SK-N-SH (cell line): ENCODE measurements around the gene NR5A2. TPM values are rescaled to one million over a fixed set of nuclear protein-coding genes. Genes with fewer than 3 reads are reported as not detected.

ENCODE experiments used
- CTCF ChIA-PET: fragments of 300-600, 350-600 bp; formaldehyde crosslinking; extraction: SDS; loops from one replicate; lab custom pipeline; 2021; lab: Yijun Ruan, JAX
- POLR2A ChIA-PET: fragments of 350-600 bp; sonication (Branson Sonifier 250); formaldehyde crosslinking; extraction: SDS; loops from one replicate; lab custom pipeline; 2020; ENCODE audit warnings: antibody characterized with exemption, inconsistent platforms; lab: Yijun Ruan, JAX
- DNase-seq: peaks from one replicate; pipeline ENCODE4 v3.0.0; 2012
- H2AFZ ChIP-seq: fragments of 200-600 bp; sonication (generic); 2 replicates; pipeline ENCODE4 v1.8.1; 2016; ENCODE audit warnings: antibody characterized with exemption, mild to moderate bottlenecking, low read depth
- H3F3A ChIP-seq: fragments of 200-600 bp; sonication (generic); replicated peaks from 2 replicates; pipeline ENCODE3; 2016; ENCODE audit warnings: antibody characterized with exemption, mild to moderate bottlenecking; ENCODE audit not compliant: insufficient read depth
- H3K27ac ChIP-seq, 2 experiments: fragments of 200-500 bp in 1 of 2; fragments of 200-600 bp in 1 of 2; sonication (Bioruptor generic) in 1 of 2; sonication (generic), shearing (Covaris generic) in 1 of 2; 2 replicates each; pipeline versions ENCODE4 v1.5.1 to v1.6.1; 2014 to 2016; ENCODE audit warnings: low read depth in 2 of 2, inconsistent platforms in 1 of 2, low read length in 1 of 2, mild to moderate bottlenecking in 1 of 2, mixed read lengths in 1 of 2
- H3K27me3 ChIP-seq: fragments of 200-600 bp; sonication (generic), shearing (Covaris generic); 2 replicates; pipeline ENCODE4 v1.6.1; 2016; ENCODE audit warnings: mixed run types; ENCODE audit not compliant: insufficient read depth
- H3K36me3 ChIP-seq, 2 experiments: fragments of 200-500 bp in 1 of 2; fragments of 200-600 bp in 1 of 2; sonication (Bioruptor generic) in 1 of 2; sonication (generic) in 1 of 2; replicated peaks in 1 of 2; 2 replicates each; pipeline versions ENCODE3 to v1.5.1; 2014 to 2016; ENCODE audit warnings: low read length in 1 of 2, mild to moderate bottlenecking in 1 of 2; ENCODE audit not compliant: insufficient read depth in 2 of 2, control insufficient read depth in 1 of 2
- H3K4me1 ChIP-seq, 2 experiments: fragments of 200-500 bp in 1 of 2; fragments of 200-600 bp in 1 of 2; sonication (Bioruptor generic) in 1 of 2; sonication (generic), shearing (Covaris generic) in 1 of 2; 2 replicates each; pipeline versions ENCODE4 v1.5.1 to v1.6.1; 2014 to 2016; ENCODE audit warnings: low read depth in 1 of 2, low read length in 1 of 2, mixed run types in 1 of 2; ENCODE audit not compliant: insufficient read depth in 2 of 2, control insufficient read depth in 1 of 2
- H3K4me2 ChIP-seq: fragments of 200-600 bp; sonication (generic), shearing (Covaris generic); 2 replicates; pipeline ENCODE4 v1.6.1; 2017; ENCODE audit warnings: mixed run types
- H3K4me3 ChIP-seq, 2 experiments: fragments of 200-500 bp in 1 of 2; fragments of 200-600 bp in 1 of 2; sonication (Bioruptor generic) in 1 of 2; sonication (generic), shearing (Covaris generic) in 1 of 2; 2 replicates each; pipeline versions ENCODE4 v1.5.1 to v1.8.1; 2014 to 2016; ENCODE audit warnings: low read depth in 2 of 2, inconsistent platforms in 1 of 2, low read length in 1 of 2, mild to moderate bottlenecking in 1 of 2, mixed read lengths in 1 of 2, moderate library complexity in 1 of 2
- H3K79me2 ChIP-seq: fragments of 200-600 bp; sonication (generic); 2 replicates; pipeline ENCODE4 v1.8.1; 2017; ENCODE audit warnings: mild to moderate bottlenecking; ENCODE audit not compliant: insufficient read depth
- H3K9ac ChIP-seq: fragments of 200-600 bp; sonication (generic); 2 replicates; pipeline ENCODE4 v1.6.1; 2017; ENCODE audit warnings: mixed run types
- H3K9me2 ChIP-seq: fragments of 200-600 bp; sonication (generic); 2 replicates; pipeline ENCODE4 v1.6.1; 2017; ENCODE audit warnings: mixed run types
- H3K9me3 ChIP-seq: fragments of 200-600 bp; sonication (generic); 2 replicates; pipeline ENCODE4 v1.6.1; 2017; ENCODE audit warnings: mixed run types, mild to moderate bottlenecking, moderate library complexity
- H4K20me1 ChIP-seq: fragments of 200-600 bp; sonication (generic); 2 replicates; pipeline ENCODE4 v1.6.1; 2017; ENCODE audit warnings: mild to moderate bottlenecking, mixed run types; ENCODE audit not compliant: insufficient read depth
- CHD2 ChIP-seq: fragments of 150-350 bp; IDR thresholded peaks from 2 replicates; pipeline ENCODE4 v1.6.1; 2018; ENCODE audit warnings: low read length; ENCODE audit not compliant: partially characterized antibody
- GABPA ChIP-seq: IDR thresholded peaks from 2 replicates; pipeline ENCODE4 v1.4.0; 2012; ENCODE audit warnings: low read depth, mild to moderate bottlenecking
- GATA2 ChIP-seq: sonication (generic); formaldehyde crosslinking; IDR thresholded peaks from 2 replicates; pipeline ENCODE4 v1.5.0; 2020; ENCODE audit warnings: mild to moderate bottlenecking, missing genetic modification reagents
- MEF2A ChIP-seq: IDR thresholded peaks from 2 replicates; pipeline ENCODE4 v1.4.0; 2012; ENCODE audit warnings: low read depth, borderline replicate concordance
- POLR2AphosphoS5 ChIP-seq: IDR thresholded peaks from 2 replicates; pipeline ENCODE4 v1.6.1; 2012; ENCODE audit warnings: low read depth, low read length
- RCOR1 ChIP-seq: fragments of 150-350 bp; IDR thresholded peaks from 2 replicates; pipeline ENCODE4 v1.6.1; 2017; ENCODE audit warnings: antibody characterized with exemption, low read length
- RFX5 ChIP-seq: IDR thresholded peaks from 2 replicates; pipeline ENCODE4 v1.6.1; 2012; ENCODE audit warnings: mild to moderate bottlenecking, improper control_type of control experiment, low read length
- RXRA ChIP-seq: IDR thresholded peaks from 2 replicates; pipeline ENCODE4 v1.4.0; 2012; ENCODE audit warnings: low read depth, mild to moderate bottlenecking, borderline replicate concordance
- SIN3A ChIP-seq: IDR thresholded peaks from 2 replicates; pipeline ENCODE4 v1.6.1; 2012; ENCODE audit warnings: low read depth, mild to moderate bottlenecking, low read length, moderate library complexity, borderline replicate concordance
- SMC3 ChIP-seq: IDR thresholded peaks from 2 replicates; pipeline ENCODE4 v1.6.1; 2012; ENCODE audit warnings: low read depth, low read length, improper control_type of control experiment
- TAF1 ChIP-seq: IDR thresholded peaks from 2 replicates; pipeline ENCODE4 v1.6.1; 2012; ENCODE audit warnings: low read depth, mild to moderate bottlenecking, low read length, moderate library complexity, borderline replicate concordance
- YY1 ChIP-seq: IDR thresholded peaks from 2 replicates; pipeline ENCODE4 v1.4.0; 2012; ENCODE audit warnings: low read depth, mild to moderate bottlenecking
- WGBS: methylation state at CpG from one replicate; pipeline ENCODE4 v1.1.6; 2017; ENCODE audit warnings: low lambda C conversion rate; 5-methylcytosine and 5-hydroxymethylcytosine counted together
- polyA plus RNA-seq, 3 experiments: library from polyadenylated mRNA; depleted of rRNA; stranded (reverse); fragments of >200 nt; gene quantifications; 2 replicates each; pipeline ENCODE4 v1.2.3, GENCODE V29; 2012
- TF ChIP-seq, protein P1 (sequence below): fragments of 200-600 bp; sonication (generic); IDR thresholded peaks from 2 replicates; pipeline ENCODE4 v1.6.1; 2017; ENCODE audit warnings: antibody characterized with exemption, mild to moderate bottlenecking, moderate library complexity
- TF ChIP-seq, protein P2 (sequence below): IDR thresholded peaks from 2 replicates; pipeline ENCODE4; 2012
- TF ChIP-seq, protein P3 (sequence below): IDR thresholded peaks from 2 replicates; pipeline ENCODE4 v1.4.0; 2012; ENCODE audit warnings: low read depth, borderline replicate concordance
- TF ChIP-seq, protein P4 (sequence below): IDR thresholded peaks from 2 replicates; pipeline ENCODE4 v1.4.0; 2012; ENCODE audit warnings: low read depth, borderline replicate concordance

NR5A2 gene
- polyA plus RNA-seq, 1 of the 3 experiments (the other 2 are of a cell fraction), result not detected

DNA sequence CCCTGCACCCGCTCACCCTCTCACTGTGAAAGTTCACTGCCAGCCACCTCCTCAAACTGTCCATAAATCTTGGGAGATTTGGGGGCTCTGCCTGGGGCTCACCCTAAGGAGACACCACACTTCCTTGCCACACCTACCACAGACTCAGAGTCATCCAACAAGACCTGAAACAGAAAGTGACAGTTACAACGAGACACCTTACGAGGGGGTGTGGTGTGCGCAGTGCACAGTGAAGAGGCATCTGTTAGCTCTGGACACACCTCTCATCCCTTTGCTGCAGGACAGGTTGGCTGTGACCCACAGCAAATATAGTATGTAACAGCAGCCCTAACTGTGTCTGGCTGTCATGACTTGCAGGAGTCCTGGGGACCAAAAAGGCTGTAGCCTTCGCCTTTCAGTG lies 190.2 kb downstream of the NR5A2 start:
- no peak overlapping the region for H3K9ac ChIP-seq
- H3K4me1 ChIP-seq, result no peaks in the 10 kb centered on the region
- no peaks in the 10 kb centered on the region for H3K9me2 ChIP-seq
- no peak overlapping the region for H3K4me3 ChIP-seq
- TF ChIP-seq SIN3A, result no peak
- TF ChIP-seq TAF1, result no peak
- no peak for TF ChIP-seq RFX5
- TF ChIP-seq, protein P1, sequence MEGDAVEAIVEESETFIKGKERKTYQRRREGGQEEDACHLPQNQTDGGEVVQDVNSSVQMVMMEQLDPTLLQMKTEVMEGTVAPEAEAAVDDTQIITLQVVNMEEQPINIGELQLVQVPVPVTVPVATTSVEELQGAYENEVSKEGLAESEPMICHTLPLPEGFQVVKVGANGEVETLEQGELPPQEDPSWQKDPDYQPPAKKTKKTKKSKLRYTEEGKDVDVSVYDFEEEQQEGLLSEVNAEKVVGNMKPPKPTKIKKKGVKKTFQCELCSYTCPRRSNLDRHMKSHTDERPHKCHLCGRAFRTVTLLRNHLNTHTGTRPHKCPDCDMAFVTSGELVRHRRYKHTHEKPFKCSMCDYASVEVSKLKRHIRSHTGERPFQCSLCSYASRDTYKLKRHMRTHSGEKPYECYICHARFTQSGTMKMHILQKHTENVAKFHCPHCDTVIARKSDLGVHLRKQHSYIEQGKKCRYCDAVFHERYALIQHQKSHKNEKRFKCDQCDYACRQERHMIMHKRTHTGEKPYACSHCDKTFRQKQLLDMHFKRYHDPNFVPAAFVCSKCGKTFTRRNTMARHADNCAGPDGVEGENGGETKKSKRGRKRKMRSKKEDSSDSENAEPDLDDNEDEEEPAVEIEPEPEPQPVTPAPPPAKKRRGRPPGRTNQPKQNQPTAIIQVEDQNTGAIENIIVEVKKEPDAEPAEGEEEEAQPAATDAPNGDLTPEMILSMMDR, result no peak
- TF ChIP-seq GATA2 (CRISPR knock-in tag), result no peak
- TF ChIP-seq, protein P2, sequence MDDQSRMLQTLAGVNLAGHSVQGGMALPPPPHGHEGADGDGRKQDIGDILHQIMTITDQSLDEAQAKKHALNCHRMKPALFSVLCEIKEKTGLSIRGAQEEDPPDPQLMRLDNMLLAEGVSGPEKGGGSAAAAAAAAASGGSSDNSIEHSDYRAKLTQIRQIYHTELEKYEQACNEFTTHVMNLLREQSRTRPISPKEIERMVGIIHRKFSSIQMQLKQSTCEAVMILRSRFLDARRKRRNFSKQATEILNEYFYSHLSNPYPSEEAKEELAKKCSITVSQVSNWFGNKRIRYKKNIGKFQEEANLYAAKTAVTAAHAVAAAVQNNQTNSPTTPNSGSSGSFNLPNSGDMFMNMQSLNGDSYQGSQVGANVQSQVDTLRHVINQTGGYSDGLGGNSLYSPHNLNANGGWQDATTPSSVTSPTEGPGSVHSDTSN, result no peak
- TF ChIP-seq, protein P3, sequence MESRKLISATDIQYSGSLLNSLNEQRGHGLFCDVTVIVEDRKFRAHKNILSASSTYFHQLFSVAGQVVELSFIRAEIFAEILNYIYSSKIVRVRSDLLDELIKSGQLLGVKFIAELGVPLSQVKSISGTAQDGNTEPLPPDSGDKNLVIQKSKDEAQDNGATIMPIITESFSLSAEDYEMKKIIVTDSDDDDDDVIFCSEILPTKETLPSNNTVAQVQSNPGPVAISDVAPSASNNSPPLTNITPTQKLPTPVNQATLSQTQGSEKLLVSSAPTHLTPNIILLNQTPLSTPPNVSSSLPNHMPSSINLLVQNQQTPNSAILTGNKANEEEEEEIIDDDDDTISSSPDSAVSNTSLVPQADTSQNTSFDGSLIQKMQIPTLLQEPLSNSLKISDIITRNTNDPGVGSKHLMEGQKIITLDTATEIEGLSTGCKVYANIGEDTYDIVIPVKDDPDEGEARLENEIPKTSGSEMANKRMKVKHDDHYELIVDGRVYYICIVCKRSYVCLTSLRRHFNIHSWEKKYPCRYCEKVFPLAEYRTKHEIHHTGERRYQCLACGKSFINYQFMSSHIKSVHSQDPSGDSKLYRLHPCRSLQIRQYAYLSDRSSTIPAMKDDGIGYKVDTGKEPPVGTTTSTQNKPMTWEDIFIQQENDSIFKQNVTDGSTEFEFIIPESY, result no peak
- no peak for TF ChIP-seq POLR2AphosphoS5
- no peak for TF ChIP-seq CHD2
- no peak for TF ChIP-seq MEF2A
- no peak for TF ChIP-seq SMC3
- TF ChIP-seq GABPA, result no peak
- TF ChIP-seq YY1, result no peak
- TF ChIP-seq RXRA, result no peak
- TF ChIP-seq, protein P4, sequence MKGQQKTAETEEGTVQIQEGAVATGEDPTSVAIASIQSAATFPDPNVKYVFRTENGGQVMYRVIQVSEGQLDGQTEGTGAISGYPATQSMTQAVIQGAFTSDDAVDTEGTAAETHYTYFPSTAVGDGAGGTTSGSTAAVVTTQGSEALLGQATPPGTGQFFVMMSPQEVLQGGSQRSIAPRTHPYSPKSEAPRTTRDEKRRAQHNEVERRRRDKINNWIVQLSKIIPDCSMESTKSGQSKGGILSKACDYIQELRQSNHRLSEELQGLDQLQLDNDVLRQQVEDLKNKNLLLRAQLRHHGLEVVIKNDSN, result no peak
- no peak for TF ChIP-seq RCOR1
- TF ChIP-seq, all 33 proteins: peak for 0
- H3K9me3 ChIP-seq, result no peaks in the 10 kb centered on the region
- H3K79me2 ChIP-seq, result no peaks in the 10 kb centered on the region
- no peak overlapping the region for H3K4me2 ChIP-seq
- no peaks in the 10 kb centered on the region; the same call in 1 of the 2 replicates for H3K27me3 ChIP-seq
- ChIA-PET CTCF (no interaction called here), POLR2A (no interaction called here)
- H2AFZ ChIP-seq, result no peak overlapping the region
- H3K36me3 ChIP-seq, result no peaks in the 10 kb centered on the region
- DNase-seq, result no peak
- no peaks in the 10 kb centered on the region for H3F3A ChIP-seq
- 78% methylated on average over 5 of the region's 5 CpGs for WGBS
- no peak overlapping the region for H3K27ac ChIP-seq
- no peaks in the 10 kb centered on the region for H4K20me1 ChIP-seq
